ENCODE measurements around the gene ARID5A. TPM values are rescaled to one million over a fixed set of nuclear protein-coding genes. Genes with fewer than 3 reads are reported as not detected.
A peak's percentile ranks its signal among the peaks of the same experiment; 100 is the strongest.

Gene ARID5A
- total and polyA plus RNA-seq, 2 experiments from 2014 or later = 5.5 to 7.7 TPM

DNA sequence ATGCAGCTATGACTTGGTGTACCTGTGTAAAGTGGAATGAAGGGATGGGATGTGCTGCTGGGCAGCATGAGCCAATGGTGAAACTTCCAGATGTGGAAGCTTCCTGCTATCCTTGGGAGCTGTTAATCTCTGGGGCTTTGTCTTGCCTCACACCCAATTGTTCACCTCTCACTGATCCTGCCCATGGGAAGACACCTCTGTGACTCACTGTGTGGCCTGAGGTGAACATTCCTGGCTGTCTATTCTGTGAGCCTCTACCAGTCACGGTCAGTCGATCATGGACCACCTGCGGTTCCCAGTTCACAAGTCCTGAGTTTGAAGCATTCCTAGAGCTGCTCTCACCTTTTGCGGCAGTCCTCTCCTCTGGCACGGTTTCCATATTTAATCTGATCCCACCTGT lies 43.5 kb upstream of the ARID5A start:
- H3K27ac ChIP-seq (ENCODE audit: low read depth) = no peak overlapping the region
- Mint-ChIP-seq H3K4me1 (peaks cover 1% of the 10 kb centered on the region; the same call in 2 of the 3 replicates), H3K27me3 (ENCODE audit: insufficient read depth, low read depth, poor library complexity) (no peaks in the 10 kb centered on the region), H3K9me3 (peaks cover 12% of the 10 kb centered on the region; the same call in 2 of the 3 replicates), H3K27ac (no peak overlapping the region), H3K4me3 (no peak overlapping the region), H3K36me3 (ENCODE audit: low read depth) (no peaks in the 10 kb centered on the region)
- peak; percentile 51 for DNase-seq (ENCODE audit: low spot score)
- ATAC-seq = peak; percentile 46
- TF ChIP-seq ZNF331 (CRISPR knock-in tag; IDR thresholded peaks at IDR 0.05; ENCODE audit: low read depth) (no peak), POLR2AphosphoS5 (IDR thresholded peaks at IDR 0.05; ENCODE audit: low read depth) (no peak), EZH2 (IDR thresholded peaks at IDR 0.05; ENCODE audit: low read depth, unreplicated experiment) (no peak), JUNB (IDR thresholded peaks at IDR 0.05; ENCODE audit: unreplicated experiment) (no peak), CREB1 (CRISPR knock-in tag; IDR thresholded peaks at IDR 0.05; ENCODE audit: low read depth) (no peak), STAT1 (IDR thresholded peaks at IDR 0.05; ENCODE audit: unreplicated experiment) (no peak), EZH2phosphoT487 (IDR thresholded peaks at IDR 0.05; ENCODE audit: unreplicated experiment) (no peak), NANOG (IDR thresholded peaks at IDR 0.05; ENCODE audit: borderline replicate concordance) (no peak), ZNF114 (CRISPR knock-in tag; IDR thresholded peaks at IDR 0.05) (no peak)
- TF ChIP-seq, protein P1, sequence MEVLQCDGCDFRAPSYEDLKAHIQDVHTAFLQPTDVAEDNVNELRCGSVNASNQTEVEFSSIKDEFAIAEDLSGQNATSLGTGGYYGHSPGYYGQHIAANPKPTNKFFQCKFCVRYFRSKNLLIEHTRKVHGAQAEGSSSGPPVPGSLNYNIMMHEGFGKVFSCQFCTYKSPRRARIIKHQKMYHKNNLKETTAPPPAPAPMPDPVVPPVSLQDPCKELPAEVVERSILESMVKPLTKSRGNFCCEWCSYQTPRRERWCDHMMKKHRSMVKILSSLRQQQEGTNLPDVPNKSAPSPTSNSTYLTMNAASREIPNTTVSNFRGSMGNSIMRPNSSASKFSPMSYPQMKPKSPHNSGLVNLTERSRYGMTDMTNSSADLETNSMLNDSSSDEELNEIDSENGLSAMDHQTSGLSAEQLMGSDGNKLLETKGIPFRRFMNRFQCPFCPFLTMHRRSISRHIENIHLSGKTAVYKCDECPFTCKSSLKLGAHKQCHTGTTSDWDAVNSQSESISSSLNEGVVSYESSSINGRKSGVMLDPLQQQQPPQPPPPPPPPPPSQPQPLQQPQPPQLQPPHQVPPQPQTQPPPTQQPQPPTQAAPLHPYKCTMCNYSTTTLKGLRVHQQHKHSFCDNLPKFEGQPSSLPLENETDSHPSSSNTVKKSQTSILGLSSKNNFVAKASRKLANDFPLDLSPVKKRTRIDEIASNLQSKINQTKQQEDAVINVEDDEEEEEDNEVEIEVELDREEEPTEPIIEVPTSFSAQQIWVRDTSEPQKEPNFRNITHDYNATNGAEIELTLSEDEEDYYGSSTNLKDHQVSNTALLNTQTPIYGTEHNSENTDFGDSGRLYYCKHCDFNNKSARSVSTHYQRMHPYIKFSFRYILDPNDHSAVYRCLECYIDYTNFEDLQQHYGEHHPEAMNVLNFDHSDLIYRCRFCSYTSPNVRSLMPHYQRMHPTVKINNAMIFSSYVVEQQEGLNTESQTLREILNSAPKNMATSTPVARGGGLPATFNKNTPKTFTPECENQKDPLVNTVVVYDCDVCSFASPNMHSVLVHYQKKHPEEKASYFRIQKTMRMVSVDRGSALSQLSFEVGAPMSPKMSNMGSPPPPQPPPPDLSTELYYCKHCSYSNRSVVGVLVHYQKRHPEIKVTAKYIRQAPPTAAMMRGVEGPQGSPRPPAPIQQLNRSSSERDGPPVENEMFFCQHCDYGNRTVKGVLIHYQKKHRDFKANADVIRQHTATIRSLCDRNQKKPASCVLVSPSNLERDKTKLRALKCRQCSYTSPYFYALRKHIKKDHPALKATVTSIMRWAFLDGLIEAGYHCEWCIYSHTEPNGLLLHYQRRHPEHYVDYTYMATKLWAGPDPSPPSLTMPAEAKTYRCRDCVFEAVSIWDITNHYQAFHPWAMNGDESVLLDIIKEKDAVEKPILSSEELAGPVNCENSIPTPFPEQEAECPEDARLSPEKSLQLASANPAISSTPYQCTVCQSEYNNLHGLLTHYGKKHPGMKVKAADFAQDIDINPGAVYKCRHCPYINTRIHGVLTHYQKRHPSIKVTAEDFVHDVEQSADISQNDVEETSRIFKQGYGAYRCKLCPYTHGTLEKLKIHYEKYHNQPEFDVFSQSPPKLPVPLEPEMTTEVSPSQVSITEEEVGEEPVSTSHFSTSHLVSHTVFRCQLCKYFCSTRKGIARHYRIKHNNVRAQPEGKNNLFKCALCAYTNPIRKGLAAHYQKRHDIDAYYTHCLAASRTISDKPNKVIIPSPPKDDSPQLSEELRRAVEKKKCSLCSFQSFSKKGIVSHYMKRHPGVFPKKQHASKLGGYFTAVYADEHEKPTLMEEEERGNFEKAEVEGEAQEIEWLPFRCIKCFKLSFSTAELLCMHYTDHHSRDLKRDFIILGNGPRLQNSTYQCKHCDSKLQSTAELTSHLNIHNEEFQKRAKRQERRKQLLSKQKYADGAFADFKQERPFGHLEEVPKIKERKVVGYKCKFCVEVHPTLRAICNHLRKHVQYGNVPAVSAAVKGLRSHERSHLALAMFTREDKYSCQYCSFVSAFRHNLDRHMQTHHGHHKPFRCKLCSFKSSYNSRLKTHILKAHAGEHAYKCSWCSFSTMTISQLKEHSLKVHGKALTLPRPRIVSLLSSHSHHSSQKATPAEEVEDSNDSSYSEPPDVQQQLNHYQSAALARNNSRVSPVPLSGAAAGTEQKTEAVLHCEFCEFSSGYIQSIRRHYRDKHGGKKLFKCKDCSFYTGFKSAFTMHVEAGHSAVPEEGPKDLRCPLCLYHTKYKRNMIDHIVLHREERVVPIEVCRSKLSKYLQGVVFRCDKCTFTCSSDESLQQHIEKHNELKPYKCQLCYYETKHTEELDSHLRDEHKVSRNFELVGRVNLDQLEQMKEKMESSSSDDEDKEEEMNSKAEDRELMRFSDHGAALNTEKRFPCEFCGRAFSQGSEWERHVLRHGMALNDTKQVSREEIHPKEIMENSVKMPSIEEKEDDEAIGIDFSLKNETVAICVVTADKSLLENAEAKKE (CRISPR knock-in tag; IDR thresholded peaks at IDR 0.05) = no peak
- TF ChIP-seq, protein P2, sequence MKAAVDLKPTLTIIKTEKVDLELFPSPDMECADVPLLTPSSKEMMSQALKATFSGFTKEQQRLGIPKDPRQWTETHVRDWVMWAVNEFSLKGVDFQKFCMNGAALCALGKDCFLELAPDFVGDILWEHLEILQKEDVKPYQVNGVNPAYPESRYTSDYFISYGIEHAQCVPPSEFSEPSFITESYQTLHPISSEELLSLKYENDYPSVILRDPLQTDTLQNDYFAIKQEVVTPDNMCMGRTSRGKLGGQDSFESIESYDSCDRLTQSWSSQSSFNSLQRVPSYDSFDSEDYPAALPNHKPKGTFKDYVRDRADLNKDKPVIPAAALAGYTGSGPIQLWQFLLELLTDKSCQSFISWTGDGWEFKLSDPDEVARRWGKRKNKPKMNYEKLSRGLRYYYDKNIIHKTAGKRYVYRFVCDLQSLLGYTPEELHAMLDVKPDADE (IDR thresholded peaks at IDR 0.05) = no peak
- TF ChIP-seq, protein P3, sequence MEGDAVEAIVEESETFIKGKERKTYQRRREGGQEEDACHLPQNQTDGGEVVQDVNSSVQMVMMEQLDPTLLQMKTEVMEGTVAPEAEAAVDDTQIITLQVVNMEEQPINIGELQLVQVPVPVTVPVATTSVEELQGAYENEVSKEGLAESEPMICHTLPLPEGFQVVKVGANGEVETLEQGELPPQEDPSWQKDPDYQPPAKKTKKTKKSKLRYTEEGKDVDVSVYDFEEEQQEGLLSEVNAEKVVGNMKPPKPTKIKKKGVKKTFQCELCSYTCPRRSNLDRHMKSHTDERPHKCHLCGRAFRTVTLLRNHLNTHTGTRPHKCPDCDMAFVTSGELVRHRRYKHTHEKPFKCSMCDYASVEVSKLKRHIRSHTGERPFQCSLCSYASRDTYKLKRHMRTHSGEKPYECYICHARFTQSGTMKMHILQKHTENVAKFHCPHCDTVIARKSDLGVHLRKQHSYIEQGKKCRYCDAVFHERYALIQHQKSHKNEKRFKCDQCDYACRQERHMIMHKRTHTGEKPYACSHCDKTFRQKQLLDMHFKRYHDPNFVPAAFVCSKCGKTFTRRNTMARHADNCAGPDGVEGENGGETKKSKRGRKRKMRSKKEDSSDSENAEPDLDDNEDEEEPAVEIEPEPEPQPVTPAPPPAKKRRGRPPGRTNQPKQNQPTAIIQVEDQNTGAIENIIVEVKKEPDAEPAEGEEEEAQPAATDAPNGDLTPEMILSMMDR (conservative IDR thresholded peaks at IDR 0.05; ENCODE audit: low read depth in 2 of 2) = no peak
- TF ChIP-seq, protein P4, sequence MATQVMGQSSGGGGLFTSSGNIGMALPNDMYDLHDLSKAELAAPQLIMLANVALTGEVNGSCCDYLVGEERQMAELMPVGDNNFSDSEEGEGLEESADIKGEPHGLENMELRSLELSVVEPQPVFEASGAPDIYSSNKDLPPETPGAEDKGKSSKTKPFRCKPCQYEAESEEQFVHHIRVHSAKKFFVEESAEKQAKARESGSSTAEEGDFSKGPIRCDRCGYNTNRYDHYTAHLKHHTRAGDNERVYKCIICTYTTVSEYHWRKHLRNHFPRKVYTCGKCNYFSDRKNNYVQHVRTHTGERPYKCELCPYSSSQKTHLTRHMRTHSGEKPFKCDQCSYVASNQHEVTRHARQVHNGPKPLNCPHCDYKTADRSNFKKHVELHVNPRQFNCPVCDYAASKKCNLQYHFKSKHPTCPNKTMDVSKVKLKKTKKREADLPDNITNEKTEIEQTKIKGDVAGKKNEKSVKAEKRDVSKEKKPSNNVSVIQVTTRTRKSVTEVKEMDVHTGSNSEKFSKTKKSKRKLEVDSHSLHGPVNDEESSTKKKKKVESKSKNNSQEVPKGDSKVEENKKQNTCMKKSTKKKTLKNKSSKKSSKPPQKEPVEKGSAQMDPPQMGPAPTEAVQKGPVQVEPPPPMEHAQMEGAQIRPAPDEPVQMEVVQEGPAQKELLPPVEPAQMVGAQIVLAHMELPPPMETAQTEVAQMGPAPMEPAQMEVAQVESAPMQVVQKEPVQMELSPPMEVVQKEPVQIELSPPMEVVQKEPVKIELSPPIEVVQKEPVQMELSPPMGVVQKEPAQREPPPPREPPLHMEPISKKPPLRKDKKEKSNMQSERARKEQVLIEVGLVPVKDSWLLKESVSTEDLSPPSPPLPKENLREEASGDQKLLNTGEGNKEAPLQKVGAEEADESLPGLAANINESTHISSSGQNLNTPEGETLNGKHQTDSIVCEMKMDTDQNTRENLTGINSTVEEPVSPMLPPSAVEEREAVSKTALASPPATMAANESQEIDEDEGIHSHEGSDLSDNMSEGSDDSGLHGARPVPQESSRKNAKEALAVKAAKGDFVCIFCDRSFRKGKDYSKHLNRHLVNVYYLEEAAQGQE (IDR thresholded peaks at IDR 0.05; ENCODE audit: unreplicated experiment) = no peak
- no peaks in the 10 kb centered on the region for H3K27me3 ChIP-seq (ENCODE audit: insufficient read depth)
- H3K36me3 ChIP-seq (ENCODE audit: insufficient read depth) = no peaks in the 10 kb centered on the region
- H4K20me1 ChIP-seq (replicated peaks; ENCODE audit: insufficient read depth) = no peaks in the 10 kb centered on the region
- H3K4me1 ChIP-seq (ENCODE audit: insufficient read depth) = no peaks in the 10 kb centered on the region
- H3F3A ChIP-seq (replicated peaks; ENCODE audit: low read depth) = no peaks in the 10 kb centered on the region
- H3K4me2 ChIP-seq = no peak overlapping the region
- H3K4me3 ChIP-seq = no peak overlapping the region
- no peak overlapping the region for H2AFZ ChIP-seq
- H3K79me2 ChIP-seq (replicated peaks; ENCODE audit: insufficient read depth) = no peaks in the 10 kb centered on the region
- H3K9me2 ChIP-seq (ENCODE audit: insufficient read depth) = no peaks in the 10 kb centered on the region
